Hepatocyte (in vitro differentiated cells): ENCODE results near the gene MYO1F. TPM values are rescaled to one million over a fixed set of nuclear protein-coding genes. Genes with fewer than 3 reads are reported as not detected.

Experiments used
- DNase-seq: peaks from one replicate; pipeline ENCODE4 v3.0.0-alpha.2; 2016; ENCODE audit warnings: low spot score
- H2AFZ ChIP-seq: fragments of 200-600 bp; sonication (generic); 2 replicates; pipeline ENCODE4 v1.6.0; 2016; ENCODE audit warnings: antibody characterized with exemption, mild to moderate bottlenecking
- H3K27ac ChIP-seq: fragments of 200-600 bp; sonication (generic); 2 replicates; pipeline ENCODE4 v1.5.1; 2016; ENCODE audit warnings: mild to moderate bottlenecking
- H3K27me3 ChIP-seq: fragments of 200-600 bp; sonication (generic); 2 replicates; pipeline ENCODE4 v1.6.1; 2016
- H3K36me3 ChIP-seq: fragments of 200-600 bp; sonication (generic); replicated peaks from 2 replicates; pipeline ENCODE4 v1.5.1; 2016; ENCODE audit warnings: low read depth; ENCODE audit not compliant: insufficient read depth
- H3K4me1 ChIP-seq: fragments of 200-600 bp; sonication (generic); 2 replicates; pipeline ENCODE4 v1.5.1; 2016; ENCODE audit warnings: mild to moderate bottlenecking, moderate library complexity; ENCODE audit not compliant: insufficient read depth
- H3K4me2 ChIP-seq: fragments of 200-600 bp; sonication (generic); 2 replicates; pipeline ENCODE4 v1.6.0; 2016
- H3K4me3 ChIP-seq: fragments of 200-600 bp; sonication (generic); 2 replicates; pipeline ENCODE4 v1.5.1; 2016; ENCODE audit warnings: mild to moderate bottlenecking
- H3K79me2 ChIP-seq: fragments of 200-600 bp; sonication (generic); 2 replicates; pipeline ENCODE4 v1.6.0; 2017; ENCODE audit warnings: mild to moderate bottlenecking
- H3K9me2 ChIP-seq: fragments of 200-600 bp; sonication (generic); replicated peaks from 2 replicates; pipeline ENCODE4 v1.6.0; 2017; ENCODE audit warnings: mild to moderate bottlenecking; ENCODE audit not compliant: insufficient read depth
- H3K9me3 ChIP-seq: fragments of 200-600 bp; sonication (generic); 2 replicates; pipeline ENCODE4 v1.5.1; 2016; ENCODE audit warnings: low read depth, mild to moderate bottlenecking
- H4K20me1 ChIP-seq: fragments of 200-600 bp; sonication (generic); 2 replicates; pipeline ENCODE4 v1.6.0; 2016; ENCODE audit warnings: mild to moderate bottlenecking; ENCODE audit not compliant: insufficient read depth, poor library complexity, severe bottlenecking
- EZH2 ChIP-seq: fragments of 200-600 bp; sonication (generic); IDR thresholded peaks from 2 replicates; pipeline ENCODE4 v1.6.1; 2016; ENCODE audit warnings: antibody characterized with exemption, mild to moderate bottlenecking, borderline replicate concordance
- EZH2phosphoT487 ChIP-seq: fragments of 200-600 bp; sonication (generic); IDR thresholded peaks from one replicate; pipeline ENCODE4 v1.6.1; 2018; ENCODE audit warnings: antibody characterized with exemption, mild to moderate bottlenecking, low read depth, moderate library complexity; ENCODE audit not compliant: unreplicated experiment, severe bottlenecking
- WGBS: methylation state at CpG from one replicate; pipeline ENCODE4 v1.1.6; 2016; ENCODE audit warnings: low lambda C conversion rate; ENCODE audit errors: missing lambda C conversion rate; 5-methylcytosine and 5-hydroxymethylcytosine counted together
- polyA plus RNA-seq: library from polyadenylated mRNA; unstranded; fragments of >200 nt; fragmentation: Nextera tagmentation; extraction: Ambion mirVana; gene quantifications from 2 replicates; pipeline ENCODE4 v1.2.1, GENCODE V29; 2016
- total RNA-seq: library from RNA; depleted of rRNA; stranded (reverse); fragments of >200 nt; gene quantifications from 2 replicates; pipeline ENCODE4 v1.2.3, GENCODE V29; 2014
- TF ChIP-seq, protein P1 (sequence below): fragments of 200-600 bp; sonication (generic); IDR thresholded peaks from 2 replicates; pipeline ENCODE4 v1.5.1; 2016; ENCODE audit warnings: antibody characterized with exemption, mild to moderate bottlenecking; ENCODE audit not compliant: poor library complexity

Gene MYO1F
- total and polyA plus RNA-seq, 2 experiments from 2014 or later = 0.13 to 1.0 TPM

- TF ChIP-seq, protein P1, sequence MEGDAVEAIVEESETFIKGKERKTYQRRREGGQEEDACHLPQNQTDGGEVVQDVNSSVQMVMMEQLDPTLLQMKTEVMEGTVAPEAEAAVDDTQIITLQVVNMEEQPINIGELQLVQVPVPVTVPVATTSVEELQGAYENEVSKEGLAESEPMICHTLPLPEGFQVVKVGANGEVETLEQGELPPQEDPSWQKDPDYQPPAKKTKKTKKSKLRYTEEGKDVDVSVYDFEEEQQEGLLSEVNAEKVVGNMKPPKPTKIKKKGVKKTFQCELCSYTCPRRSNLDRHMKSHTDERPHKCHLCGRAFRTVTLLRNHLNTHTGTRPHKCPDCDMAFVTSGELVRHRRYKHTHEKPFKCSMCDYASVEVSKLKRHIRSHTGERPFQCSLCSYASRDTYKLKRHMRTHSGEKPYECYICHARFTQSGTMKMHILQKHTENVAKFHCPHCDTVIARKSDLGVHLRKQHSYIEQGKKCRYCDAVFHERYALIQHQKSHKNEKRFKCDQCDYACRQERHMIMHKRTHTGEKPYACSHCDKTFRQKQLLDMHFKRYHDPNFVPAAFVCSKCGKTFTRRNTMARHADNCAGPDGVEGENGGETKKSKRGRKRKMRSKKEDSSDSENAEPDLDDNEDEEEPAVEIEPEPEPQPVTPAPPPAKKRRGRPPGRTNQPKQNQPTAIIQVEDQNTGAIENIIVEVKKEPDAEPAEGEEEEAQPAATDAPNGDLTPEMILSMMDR = no peak
- TF ChIP-seq EZH2 (no peak), EZH2phosphoT487 (no peak)
- 75% methylated on average over 7 of the region's 7 CpGs for WGBS
- H3K9me3 ChIP-seq = no peaks in the 10 kb centered on the region
- H3K27me3 ChIP-seq = no peaks in the 10 kb centered on the region
- H3K4me1 ChIP-seq = no peaks in the 10 kb centered on the region
- H3K36me3 ChIP-seq = no peaks in the 10 kb centered on the region
- no peaks in the 10 kb centered on the region for H3K9me2 ChIP-seq
- H2AFZ ChIP-seq = no peak overlapping the region
- no peaks in the 10 kb centered on the region for H4K20me1 ChIP-seq
- no peak for DNase-seq
- no peak overlapping the region for H3K4me3 ChIP-seq
- H3K79me2 ChIP-seq = no peaks in the 10 kb centered on the region
- no peak overlapping the region for H3K27ac ChIP-seq
- H3K4me2 ChIP-seq = no peak overlapping the region
Measured at GRCh38 chr19:8500158-8500557, 77.1 kb downstream of the MYO1F start.

- no peaks in the 10 kb centered on the region for H3K27me3 ChIP-seq
- no peak overlapping the region for H3K4me3 ChIP-seq
- H3K9me3 ChIP-seq = no peaks in the 10 kb centered on the region
- no peaks in the 10 kb centered on the region for H3K79me2 ChIP-seq
- no peak overlapping the region for H3K4me2 ChIP-seq
- H2AFZ ChIP-seq = no peak overlapping the region
- no peaks in the 10 kb centered on the region for H3K4me1 ChIP-seq
- H3K36me3 ChIP-seq = no peaks in the 10 kb centered on the region
- TF ChIP-seq EZH2phosphoT487 (no peak), EZH2 (no peak)
- TF ChIP-seq, protein P1 = no peak
- no peak overlapping the region for H3K27ac ChIP-seq
- no peaks in the 10 kb centered on the region for H4K20me1 ChIP-seq
- H3K9me2 ChIP-seq = no peaks in the 10 kb centered on the region
- 92% methylated on average over 41 of the region's 41 CpGs for WGBS
- no peak for DNase-seq
Measured at GRCh38 chr19:8499048-8499833, 78.0 kb downstream of the MYO1F start.

DNA sequence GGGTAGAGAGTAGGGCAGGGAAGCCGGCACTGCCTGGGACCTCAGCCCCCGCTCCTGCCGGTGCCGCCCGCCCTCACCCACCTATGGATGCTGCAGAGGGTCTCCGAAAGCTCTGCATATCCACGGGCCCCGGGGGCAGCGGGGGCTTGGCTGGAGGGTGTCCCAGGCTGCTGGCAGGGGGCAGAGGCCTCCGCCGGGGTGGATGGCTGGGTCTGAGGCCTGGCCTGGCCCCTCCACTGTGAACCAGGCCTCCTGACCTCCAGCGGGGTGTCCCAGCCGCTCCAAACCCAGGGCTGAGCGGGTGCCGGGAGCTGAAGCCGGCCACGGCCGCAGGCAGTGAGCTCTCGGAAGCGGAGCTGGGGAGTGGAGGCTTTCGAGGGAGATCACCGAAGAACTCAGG, 78.9 kb downstream of the MYO1F start:
- H3K79me2 ChIP-seq = no peaks in the 10 kb centered on the region
- no peak overlapping the region for H3K4me2 ChIP-seq
- no peaks in the 10 kb centered on the region for H3K9me3 ChIP-seq
- no peaks in the 10 kb centered on the region for H3K4me1 ChIP-seq
- H2AFZ ChIP-seq = no peak overlapping the region
- H3K27me3 ChIP-seq = no peaks in the 10 kb centered on the region
- H3K27ac ChIP-seq = no peak overlapping the region
- H3K4me3 ChIP-seq = no peak overlapping the region
- no peaks in the 10 kb centered on the region for H3K9me2 ChIP-seq
- no peak for TF ChIP-seq EZH2
- TF ChIP-seq, protein P1 = no peak
- TF ChIP-seq EZH2phosphoT487 = no peak
- DNase-seq = no peak
- WGBS = 98% methylated on average over 20 of the region's 22 CpGs
- H3K36me3 ChIP-seq = no peaks in the 10 kb centered on the region
- H4K20me1 ChIP-seq = no peaks in the 10 kb centered on the region

DNA sequence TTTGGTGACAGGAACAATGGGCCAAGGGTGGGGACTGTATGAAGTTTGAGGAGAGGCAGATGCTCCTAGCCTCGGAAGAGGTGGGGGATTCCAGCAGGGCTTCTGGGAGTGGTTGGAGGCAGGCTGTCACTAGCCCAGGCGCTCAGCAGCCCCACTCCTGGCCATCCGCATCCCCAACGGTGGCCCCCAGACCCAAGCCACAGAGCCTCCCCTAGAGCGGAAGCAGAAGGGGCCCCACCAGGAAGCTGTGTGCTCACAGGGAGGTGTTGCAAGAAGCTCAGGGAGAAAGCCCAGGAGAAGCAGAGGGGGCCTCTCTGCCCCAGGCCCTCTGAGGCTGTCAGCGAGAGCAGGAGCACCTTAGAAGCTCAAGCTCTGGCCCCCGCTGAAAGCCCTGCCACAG, 83.1 kb downstream of the MYO1F start:
- Histone ChIP-seq H3K27ac (no peak overlapping the region), H3K27me3 (no peaks in the 10 kb centered on the region), H4K20me1 (peaks cover under 1% of the 10 kb centered on the region), H2AFZ (no peak overlapping the region), H3K4me3 (no peak overlapping the region), H3K36me3 (no peaks in the 10 kb centered on the region), H3K9me2 (no peaks in the 10 kb centered on the region), H3K4me1 (no peaks in the 10 kb centered on the region), H3K9me3 (no peaks in the 10 kb centered on the region), H3K79me2 (no peaks in the 10 kb centered on the region), H3K4me2 (no peak overlapping the region)
- WGBS = 56% methylated on average over 7 of the region's 7 CpGs
- no peak for DNase-seq
- TF ChIP-seq EZH2phosphoT487 (no peak), EZH2 (no peak)
- TF ChIP-seq, protein P1 = no peak
